LNCaP clone FGC (cell line): ENCODE measurements around the gene NRP2.

Experiments used
- DNase-seq: peaks from one replicate; pipeline ENCODE4 v3.0.0-alpha.2; 2011; ENCODE audit warnings: low read depth
- H3K4me3 ChIP-seq: 2 replicates; pipeline ENCODE4 v1.5.1; 2011; ENCODE audit warnings: mild to moderate bottlenecking, low read depth, low read length, control low read depth
- TF ChIP-seq, protein P1 (sequence below): IDR thresholded peaks from 2 replicates; pipeline ENCODE4 v1.5.1; 2012; ENCODE audit warnings: mild to moderate bottlenecking; ENCODE audit not compliant: control insufficient read depth, insufficient read depth; ENCODE audit errors: extremely low read depth

The NRP2 gene

DNA sequence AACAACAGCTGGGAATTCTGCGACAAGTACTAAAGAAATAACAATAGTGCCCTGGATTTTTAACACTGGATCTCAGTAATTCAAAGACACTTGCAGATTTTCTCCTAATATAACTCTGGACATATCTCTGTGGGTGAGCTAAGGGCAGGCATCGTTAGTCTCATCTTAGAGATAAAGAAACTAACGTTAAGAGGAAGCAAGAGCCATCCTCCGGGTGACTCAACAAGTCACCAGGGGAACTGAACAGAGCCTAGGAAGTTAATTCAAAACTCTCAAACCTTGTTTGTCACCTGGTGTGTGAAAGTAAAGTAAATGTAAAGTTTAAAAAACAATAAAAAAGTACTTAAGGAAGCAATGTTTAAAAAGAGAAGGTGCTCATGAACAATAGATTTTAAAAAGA lies 41.6 kb upstream of the NRP2 start:
- H3K4me3 ChIP-seq = no peak overlapping the region
- DNase-seq = no peak
- TF ChIP-seq, protein P1, sequence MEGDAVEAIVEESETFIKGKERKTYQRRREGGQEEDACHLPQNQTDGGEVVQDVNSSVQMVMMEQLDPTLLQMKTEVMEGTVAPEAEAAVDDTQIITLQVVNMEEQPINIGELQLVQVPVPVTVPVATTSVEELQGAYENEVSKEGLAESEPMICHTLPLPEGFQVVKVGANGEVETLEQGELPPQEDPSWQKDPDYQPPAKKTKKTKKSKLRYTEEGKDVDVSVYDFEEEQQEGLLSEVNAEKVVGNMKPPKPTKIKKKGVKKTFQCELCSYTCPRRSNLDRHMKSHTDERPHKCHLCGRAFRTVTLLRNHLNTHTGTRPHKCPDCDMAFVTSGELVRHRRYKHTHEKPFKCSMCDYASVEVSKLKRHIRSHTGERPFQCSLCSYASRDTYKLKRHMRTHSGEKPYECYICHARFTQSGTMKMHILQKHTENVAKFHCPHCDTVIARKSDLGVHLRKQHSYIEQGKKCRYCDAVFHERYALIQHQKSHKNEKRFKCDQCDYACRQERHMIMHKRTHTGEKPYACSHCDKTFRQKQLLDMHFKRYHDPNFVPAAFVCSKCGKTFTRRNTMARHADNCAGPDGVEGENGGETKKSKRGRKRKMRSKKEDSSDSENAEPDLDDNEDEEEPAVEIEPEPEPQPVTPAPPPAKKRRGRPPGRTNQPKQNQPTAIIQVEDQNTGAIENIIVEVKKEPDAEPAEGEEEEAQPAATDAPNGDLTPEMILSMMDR = no peak

DNA sequence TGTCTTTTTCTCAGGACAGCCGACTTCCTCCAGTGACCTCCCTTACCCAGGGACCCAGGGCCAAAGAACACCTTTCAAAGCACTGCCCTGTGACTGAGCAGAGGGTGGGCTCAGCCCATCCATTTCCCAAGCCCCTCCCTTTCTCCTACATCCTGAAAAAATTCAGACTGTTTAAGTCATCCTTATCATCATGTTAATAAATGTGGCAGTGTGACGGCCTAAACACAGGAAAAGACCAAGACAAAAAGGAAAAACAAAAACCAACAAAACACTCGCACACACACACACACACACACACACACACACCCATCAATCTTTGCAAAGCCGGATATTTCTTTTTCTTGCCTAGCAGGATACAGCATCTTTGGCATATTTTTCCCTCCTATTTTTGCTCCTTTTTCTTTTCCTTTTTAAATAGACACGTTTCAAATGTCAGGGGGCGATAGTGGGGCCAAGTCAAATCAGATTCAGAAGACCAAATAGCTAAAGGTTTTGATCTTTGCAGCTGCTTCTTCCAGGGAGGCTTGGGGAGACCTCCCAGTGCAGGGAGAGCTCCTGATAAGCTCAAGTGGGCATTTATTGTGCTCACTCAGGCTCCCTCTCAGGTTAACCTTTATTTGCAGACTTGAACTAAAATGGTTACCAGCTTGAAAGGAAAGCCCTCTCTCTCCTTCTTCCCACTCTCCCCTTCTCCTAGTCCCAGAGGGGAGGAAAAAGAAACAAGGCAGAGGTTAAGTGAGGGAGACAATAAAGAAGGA lies 39.5 kb upstream of the NRP2 start:
- no peak overlapping the region for H3K4me3 ChIP-seq
- TF ChIP-seq, protein P1 = no peak
- DNase-seq = no peak

DNA sequence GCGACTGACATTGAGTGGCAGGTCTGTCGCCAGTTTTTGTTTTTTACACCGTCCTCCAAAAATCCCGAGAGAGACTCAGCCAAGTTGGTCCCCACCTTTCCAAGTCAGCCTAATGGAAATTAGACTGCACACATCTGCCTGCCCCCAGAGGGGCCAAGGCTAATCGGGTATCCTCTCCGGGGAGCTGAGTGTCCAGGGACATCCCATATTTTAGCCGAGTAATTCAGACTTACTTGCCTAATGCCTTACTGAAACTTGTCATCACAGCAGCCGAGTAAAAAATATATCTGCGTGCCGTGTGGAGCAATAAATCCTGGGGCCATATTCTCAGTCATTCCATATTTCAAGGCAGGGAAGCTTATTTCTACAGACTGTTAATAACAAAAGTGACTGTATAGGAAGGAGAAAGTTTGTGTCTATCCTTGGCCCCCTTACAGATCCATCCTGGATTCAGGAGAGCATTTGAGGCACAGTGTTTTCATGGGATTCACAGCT lies 38.9 kb upstream of the NRP2 start:
- no peak overlapping the region for H3K4me3 ChIP-seq
- no peak for DNase-seq
- TF ChIP-seq, protein P1 = no peak

DNA sequence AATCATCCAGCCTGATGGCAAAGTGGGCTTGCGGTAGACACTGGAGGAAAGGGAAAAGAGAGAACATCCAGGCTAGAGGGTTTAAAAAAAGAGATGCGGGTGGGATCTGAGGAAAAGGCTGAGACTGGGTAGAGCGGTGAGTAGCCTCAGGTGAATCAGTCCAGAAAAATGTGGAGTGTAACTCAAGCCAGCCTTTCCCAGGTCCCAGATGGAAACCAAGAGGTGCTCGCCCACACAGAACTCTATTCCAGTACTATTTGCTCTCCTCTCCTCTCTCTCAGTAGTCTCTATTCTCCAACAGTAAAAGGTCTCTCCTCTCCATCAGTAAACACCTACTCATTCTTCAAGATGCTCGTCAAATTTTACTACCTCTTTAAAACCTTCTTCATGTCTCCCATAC lies 38.3 kb upstream of the NRP2 start:
- TF ChIP-seq, protein P1 = no peak
- DNase-seq = no peak

DNA sequence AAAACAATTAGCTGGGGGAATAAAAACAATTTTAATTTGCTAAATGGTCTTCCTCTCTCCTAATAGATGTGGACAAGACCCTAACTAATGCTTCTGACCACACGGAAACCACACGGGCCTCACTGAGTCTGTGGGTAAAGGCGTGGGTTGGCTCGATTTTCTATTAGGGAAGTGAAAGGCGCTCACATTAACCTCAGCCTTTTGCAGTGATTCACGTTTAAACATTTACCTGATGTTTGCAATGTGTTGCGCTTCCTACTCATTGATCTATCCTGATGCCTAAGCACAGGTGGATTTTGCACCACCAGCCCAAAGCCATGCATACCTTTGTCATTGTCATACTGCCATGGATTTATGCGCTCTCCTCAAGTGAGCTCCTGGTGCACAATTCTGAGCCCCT lies 35.6 kb upstream of the NRP2 start:
- H3K4me3 ChIP-seq = no peak overlapping the region
- TF ChIP-seq, protein P1 = no peak
- no peak for DNase-seq

More for the DNA sequence above, 38.3 kb upstream of the NRP2 start:
- no peak overlapping the region for H3K4me3 ChIP-seq

DNA sequence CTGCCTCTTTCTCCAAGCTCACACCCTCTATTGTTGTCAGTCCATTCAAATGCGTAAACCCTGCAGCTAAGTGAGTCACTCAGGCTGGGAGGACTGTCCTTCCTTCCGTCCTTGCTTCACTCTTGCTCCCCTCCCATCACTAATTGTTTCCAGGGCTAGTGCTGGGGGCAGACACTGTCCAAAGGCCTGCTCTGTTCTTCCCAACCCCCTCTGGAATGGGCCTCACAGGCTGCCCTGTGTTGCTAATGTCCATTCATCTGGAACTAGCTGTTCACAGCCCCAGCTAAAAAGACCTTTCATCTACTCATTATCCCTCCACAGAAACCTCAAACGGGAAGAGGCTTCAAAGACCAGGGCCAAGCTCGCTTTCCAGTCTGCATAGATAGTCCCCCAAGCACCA lies 31.9 kb upstream of the NRP2 start:
- no peak for DNase-seq
- TF ChIP-seq, protein P1 = no peak
- no peak overlapping the region for H3K4me3 ChIP-seq

DNA sequence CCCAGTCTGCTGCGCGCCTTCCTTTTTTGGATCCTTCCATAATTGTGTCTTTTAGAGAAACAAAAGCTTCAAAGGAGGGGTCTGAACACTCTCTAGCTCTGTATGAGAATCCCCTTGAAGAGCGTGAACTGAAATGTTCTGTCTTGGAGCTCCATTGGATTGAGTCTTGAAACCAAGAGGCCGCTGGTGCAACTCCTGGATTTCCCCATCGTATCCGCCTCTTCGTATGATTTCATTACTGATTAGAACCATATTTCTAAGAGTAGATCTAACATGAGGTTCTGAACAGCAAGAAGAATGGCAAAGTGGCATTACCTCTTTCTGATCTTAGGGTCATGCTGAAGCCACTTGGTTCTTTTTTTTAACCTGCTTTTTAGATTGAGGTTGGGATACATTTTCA lies 31.4 kb upstream of the NRP2 start:
- TF ChIP-seq, protein P1 = no peak
- DNase-seq = no peak
- no peak overlapping the region for H3K4me3 ChIP-seq
